GM12878 (cell line): ENCODE data around the gene PPP1R27. TPM values are rescaled to one million over a fixed set of nuclear protein-coding genes. Genes with fewer than 3 reads are reported as not detected.
A peak's percentile ranks its signal among the peaks of the same experiment; 100 is the strongest.

Experiments used
- CTCF ChIP-seq, 3 experiments: IDR thresholded peaks in 2 of 3; conservative IDR thresholded peaks in 1 of 3; 2 replicates each; pipeline ENCODE4 v1.5.1; 2011; ENCODE audit warnings: low read depth in 3 of 3, low read length in 3 of 3, mild to moderate bottlenecking in 3 of 3, control low read depth in 2 of 3, moderate library complexity in 2 of 3, inconsistent platforms in 1 of 3, mixed read lengths in 1 of 3; ENCODE audit not compliant: control insufficient read depth in 2 of 3, insufficient read depth in 1 of 3; ENCODE audit errors: extremely low read depth in 1 of 3
- E2F8 ChIP-seq: fragments of 450-650 bp; IDR thresholded peaks from 2 replicates; pipeline ENCODE4 v1.6.1; 2018; ENCODE audit warnings: mild to moderate bottlenecking, low read depth, moderate library complexity; ENCODE audit not compliant: partially characterized antibody
- HCFC1 ChIP-seq: fragments of 150-350 bp; IDR thresholded peaks from 2 replicates; pipeline ENCODE4 v1.6.1; 2014; ENCODE audit warnings: low read length
- HDAC2 ChIP-seq: fragments of 200-600 bp; sonication (generic); IDR thresholded peaks from 2 replicates; pipeline ENCODE4 v1.6.1; 2017
- KLF5 ChIP-seq: fragments of 450-650 bp; IDR thresholded peaks from 2 replicates; pipeline ENCODE4 v1.6.1; 2014; ENCODE audit warnings: mild to moderate bottlenecking; ENCODE audit not compliant: partially characterized antibody
- MEF2A ChIP-seq: IDR thresholded peaks from 2 replicates; pipeline ENCODE4 v1.6.1; 2011; ENCODE audit warnings: low read depth, mild to moderate bottlenecking, low read length, moderate library complexity; ENCODE audit not compliant: insufficient read depth
- NFIC ChIP-seq: IDR thresholded peaks from 2 replicates; pipeline ENCODE4 v1.6.1; 2012; ENCODE audit warnings: low read depth, mild to moderate bottlenecking, inconsistent platforms, low read length, moderate library complexity
- NFXL1 ChIP-seq: fragments of 450-650 bp; IDR thresholded peaks from 2 replicates; pipeline ENCODE4 v1.6.1; 2017; ENCODE audit warnings: antibody characterized with exemption, mild to moderate bottlenecking, borderline replicate concordance
- PBX3 ChIP-seq: IDR thresholded peaks from 2 replicates; pipeline ENCODE4 v1.6.1; 2011; ENCODE audit warnings: mild to moderate bottlenecking, low read depth, low read length, moderate library complexity; ENCODE audit not compliant: insufficient replicate concordance
- PKNOX1 ChIP-seq: fragments of 450-650 bp; IDR thresholded peaks from 2 replicates; pipeline ENCODE4 v1.6.1; 2016; ENCODE audit warnings: mild to moderate bottlenecking
- PML ChIP-seq: IDR thresholded peaks from 2 replicates; pipeline ENCODE4 v1.6.1; 2012; ENCODE audit warnings: low read length, inconsistent platforms
- REST ChIP-seq: IDR thresholded peaks from 2 replicates; pipeline ENCODE4 v1.6.1; 2012; ENCODE audit warnings: mild to moderate bottlenecking, low read depth, low read length
- SRF ChIP-seq, 2 experiments: IDR thresholded peaks; 2 replicates each; pipeline ENCODE4 v1.6.1; 2011; ENCODE audit warnings: low read depth in 2 of 2, low read length in 2 of 2, mild to moderate bottlenecking in 1 of 2, moderate library complexity in 1 of 2
- SUZ12 ChIP-seq: fragments of 200-600 bp; sonication (generic); IDR thresholded peaks from one replicate; pipeline ENCODE4 v1.6.1; 2018; ENCODE audit warnings: antibody characterized with exemption, mild to moderate bottlenecking; ENCODE audit not compliant: unreplicated experiment
- TAF1 ChIP-seq: IDR thresholded peaks from 2 replicates; pipeline ENCODE4 v1.6.1; 2011; ENCODE audit warnings: mild to moderate bottlenecking, low read depth, low read length, borderline replicate concordance
- TCF3 ChIP-seq: IDR thresholded peaks from 2 replicates; pipeline ENCODE4 v1.6.1; 2012; ENCODE audit warnings: low read depth, mild to moderate bottlenecking, low read length, borderline replicate concordance; ENCODE audit not compliant: insufficient read depth
- YBX1 ChIP-seq: fragments of 450-650 bp; IDR thresholded peaks from 2 replicates; pipeline ENCODE4 v1.6.1; 2016; ENCODE audit warnings: antibody characterized with exemption
- ZBED1 ChIP-seq: IDR thresholded peaks from 2 replicates; pipeline ENCODE4 v1.6.1; 2016; ENCODE audit warnings: borderline replicate concordance
- ZNF274 ChIP-seq: IDR thresholded peaks from one replicate; pipeline ENCODE4 v1.8.0; 2011; ENCODE audit not compliant: insufficient read length, insufficient read depth
- polyA plus RNA-seq, 11 experiments: library from polyadenylated mRNA; depleted of rRNA in 4 of 11; unstranded in 6 of 11; stranded (reverse) in 5 of 11; fragments of >200 nt; fragmentation: Nextera tagmentation in 4 of 11; fragmentation: Illumina TruSeq in 1 of 11; extraction: Ambion mirVana in 4 of 11; extraction: Trizol in 1 of 11; gene quantifications; 1 replicate in 1 of 11; 2 replicates in 10 of 11; pipeline versions ENCODE4 v1.2.1 to v1.2.3, GENCODE V29; 2011 to 2016; ENCODE audit warnings: inconsistent platforms in 2 of 11, missing spikeins in 2 of 11, low read depth in 1 of 11
- total RNA-seq, 4 experiments: library from RNA; depleted of rRNA in 3 of 4; stranded (reverse); fragments of >200 nt in 3 of 4; fragmentation: Illumina TruSeq in 1 of 4; extraction: Trizol in 1 of 4; gene quantifications; 2 replicates each; pipeline versions ENCODE4 v1.2.1 to v1.2.3, GENCODE V29; 2013 to 2021

The PPP1R27 gene
- total and polyA plus RNA-seq, 10 of the 15 experiments (the other 5 are each of a cell fraction or from before 2014, with no cell fraction given), result 0.17 to 1.6 (median 0.49) TPM; not detected in 3

- TF ChIP-seq CTCF (IDR thresholded peaks at IDR 0.05 in 2 of 3, conservative IDR thresholded peaks at IDR 0.05 in 1 of 3; ENCODE audit: control insufficient read depth in 2 of 3, extremely low read depth in 1 of 3, insufficient read depth in 1 of 3, low read depth in 3 of 3, low read length in 3 of 3), result no peak
- peak; percentile 66; the same call in 1 of the 2 replicates for TF ChIP-seq TCF3
- peak; percentile 70; the same call in 1 of the 2 replicates for TF ChIP-seq TAF1
- no peak for TF ChIP-seq SRF (IDR thresholded peaks at IDR 0.05; ENCODE audit: low read depth in 2 of 2, low read length in 2 of 2)
- TF ChIP-seq SUZ12, result no peak
- TF ChIP-seq HDAC2, result no peak
- no peak for TF ChIP-seq PKNOX1
- no peak for TF ChIP-seq PBX3
- no peak for TF ChIP-seq MEF2A
- TF ChIP-seq KLF5, result peak; percentile 80
- no peak for TF ChIP-seq ZNF274
- TF ChIP-seq E2F8, result no peak
- TF ChIP-seq ZBED1, result no peak
- TF ChIP-seq YBX1, result no peak
- TF ChIP-seq NFXL1, result peak; percentile 96; the same call in 1 of the 2 replicates
- no peak for TF ChIP-seq PML
- no peak for TF ChIP-seq NFIC
- TF ChIP-seq HCFC1, result no peak
- no peak for TF ChIP-seq REST
These were observed 25.3 kb upstream of the PPP1R27 start, which contains the start of gene P4HB (continued) for GRCh38 chr17:81859906-81860755.
